Activated CD4-positive, alpha-beta T cell treated with anti-CD3 and anti-CD28 coated beads, Interleukin-2, amount 10 ng/mL, durations not matched to agents 7 days and 5 days (primary cell): ENCODE data around the gene SUPT6H. TPM values are rescaled to one million over a fixed set of nuclear protein-coding genes. Genes with fewer than 3 reads are reported as not detected.

Source experiments
- CTCF ChIA-PET: fragments of 350-600 bp; sonication (Branson Sonifier 250); formaldehyde crosslinking; loops from one replicate; lab custom pipeline; 2021; ENCODE audit warnings: antibody characterized with exemption; lab: Charles Lee
- POLR2A ChIA-PET: fragments of 350-600 bp; sonication (Branson Sonifier 250); formaldehyde crosslinking; loops from one replicate; lab custom pipeline; 2021; ENCODE audit warnings: antibody characterized with exemption; lab: Charles Lee
- DNase-seq: peaks from one replicate; pipeline ENCODE4 v3.0.0-alpha.2; 2020
- H3K27ac Mint-ChIP-seq: one replicate; pipeline ENCODE4 v1.8.0; 2021; ENCODE audit warnings: mild to moderate bottlenecking, moderate library complexity, mixed read lengths
- H3K27me3 Mint-ChIP-seq: one replicate; pipeline ENCODE4 v1.8.0; 2021; ENCODE audit warnings: mixed read lengths
- H3K36me3 Mint-ChIP-seq: one replicate; pipeline ENCODE4 v1.8.0; 2021; ENCODE audit warnings: low read depth, mixed read lengths
- H3K4me1 Mint-ChIP-seq: one replicate; pipeline ENCODE4 v1.8.0; 2021; ENCODE audit warnings: mixed read lengths
- H3K4me3 Mint-ChIP-seq: one replicate; pipeline ENCODE4 v1.8.0; 2021; ENCODE audit warnings: mild to moderate bottlenecking, moderate library complexity, mixed read lengths
- H3K9me3 Mint-ChIP-seq: one replicate; pipeline ENCODE4 v1.8.0; 2021; ENCODE audit warnings: mixed read lengths
- total RNA-seq, 2 experiments: library from RNA; stranded (reverse); gene quantifications; one replicate each; pipeline ENCODE4 v1.2.3, GENCODE V29; 2021

Gene SUPT6H
- total RNA-seq, 2 experiments from 2014 or later: 78.4 to 78.7 TPM

GRCh38 chr17:28626818-28627217 lies 35.2 kb upstream of the SUPT6H start:
- Mint-ChIP-seq H3K27ac (no peak overlapping the region), H3K9me3 (no peaks in the 10 kb centered on the region), H3K4me1 (no peaks in the 10 kb centered on the region), H3K4me3 (no peak overlapping the region), H3K27me3 (no peaks in the 10 kb centered on the region), H3K36me3 (peaks cover 44% of the 10 kb centered on the region)
- CTCF ChIA-PET: interaction anchor here (1.2 kb wide), 2 partner anchors 17 kb away, joined by 3 read pairs; no protein-coding TSS in a partner anchor
- DNase-seq: no peak
- POLR2A ChIA-PET: no interaction called here

GRCh38 chr17:28634206-28634865 lies 27.7 kb upstream of the SUPT6H start:
- Mint-ChIP-seq H3K27me3 (no peaks in the 10 kb centered on the region), H3K9me3 (no peaks in the 10 kb centered on the region), H3K4me1 (peaks cover 13% of the 10 kb centered on the region), H3K36me3 (peaks cover 76% of the 10 kb centered on the region), H3K4me3 (no peak overlapping the region), H3K27ac (no peak overlapping the region)
- POLR2A ChIA-PET: no interaction called here
- CTCF ChIA-PET: interaction anchor here (0.9 to 3.4 kb wide), 4 partner anchors 11 to 77 kb away, joined by 3 to 21 read pairs (median 4); partner anchors contain the start of genes BLTP2, PROCA1, SDF2 and SUPT6H
- DNase-seq: no peak

GRCh38 chr17:28635506-28635905 lies 26.5 kb upstream of the SUPT6H start:
- peaks cover 84% of the 10 kb centered on the region for H3K36me3 Mint-ChIP-seq

GRCh38 chr17:28641579-28641978 lies 20.4 kb upstream of the SUPT6H start:
- Mint-ChIP-seq H3K4me1 (peaks cover 36% of the 10 kb centered on the region), H3K27ac (no peak overlapping the region)
- POLR2A ChIA-PET: no interaction called here

More at GRCh38 chr17:28635506-28635905, 26.5 kb upstream of the SUPT6H start:
- Mint-ChIP-seq H3K4me1 (peaks cover 15% of the 10 kb centered on the region), H3K27ac (no peak overlapping the region), H3K27me3 (no peaks in the 10 kb centered on the region), H3K9me3 (no peaks in the 10 kb centered on the region), H3K4me3 (no peak overlapping the region)
- ChIA-PET POLR2A (no interaction called here), CTCF (interaction anchor here (0.9 to 3.4 kb wide), 3 partner anchors 10 to 267 kb away, joined by 3 to 21 read pairs (median 4); partner anchors contain the start of genes BLTP2 and DHRS13)
- no peak for DNase-seq

GRCh38 chr17:28643983-28644786 lies 17.8 kb upstream of the SUPT6H start:
- peak; percentile 39 for DNase-seq
- Mint-ChIP-seq H3K36me3 (peaks cover 53% of the 10 kb centered on the region), H3K4me3 (peak overlapping the region; percentile 90), H3K27ac (peak overlapping the region; percentile 90), H3K9me3 (no peaks in the 10 kb centered on the region), H3K27me3 (no peaks in the 10 kb centered on the region), H3K4me1 (peaks cover 39% of the 10 kb centered on the region)
- ChIA-PET POLR2A (interaction anchor here (1.0 to 2.0 kb wide), 3 partner anchors 17 to 67 kb away, joined by 3 to 8 read pairs (median 6); partner anchors contain the start of genes ALDOC, SDF2 and SUPT6H), CTCF (interaction anchor here (0.6 to 4.3 kb wide), 14 partner anchors 9 to 95 kb away, joined by 3 to 21 read pairs (median 5); partner anchors contain the start of genes NEK8, PIGS, SDF2 and SUPT6H)

More at GRCh38 chr17:28641579-28641978, 20.4 kb upstream of the SUPT6H start:
- no peak for DNase-seq
- H3K36me3 Mint-ChIP-seq: peaks cover 67% of the 10 kb centered on the region
- H3K4me3 Mint-ChIP-seq: no peak overlapping the region
- no peaks in the 10 kb centered on the region for H3K9me3 Mint-ChIP-seq
- no peaks in the 10 kb centered on the region for H3K27me3 Mint-ChIP-seq
- CTCF ChIA-PET: interaction anchor here (0.9 to 1.3 kb wide), 4 partner anchors 23 to 261 kb away, joined by 3 to 4 read pairs (median 3); no protein-coding TSS in a partner anchor

GRCh38 chr17:28644787-28645575 lies 17.0 kb upstream of the SUPT6H start, which contains the start of gene BLTP2:
Gene BLTP2 (minus strand): TSS chr17:28645158. CDS start chr17:28645056, 102 bp downstream.
- Mint-ChIP-seq H3K4me3 (peak within 1 kb of the TSS; percentile 90), H3K36me3 (peaks cover 47% of the 10 kb centered on the region), H3K9me3 (no peaks in the 10 kb centered on the region), H3K27me3 (no peaks in the 10 kb centered on the region), H3K27ac (peak within 1 kb of the TSS; percentile 94), H3K4me1 (peaks cover 39% of the 10 kb centered on the region)
- ChIA-PET POLR2A (interaction anchor here (1.2 to 2.0 kb wide), 2 partner anchors 16 to 68 kb away, joined by 3 to 8 read pairs; partner anchors contain the start of genes ALDOC, SDF2 and SUPT6H), CTCF (interaction anchor here (0.5 to 4.3 kb wide), 8 partner anchors 10 to 915 kb away, joined by 3 to 21 read pairs (median 4); partner anchors contain the start of genes NEK8, SDF2 and SUPT6H)
- peak; percentile 97 for DNase-seq

GRCh38 chr17:28645576-28645939 lies 16.4 kb upstream of the SUPT6H start:
- Mint-ChIP-seq H3K27me3 (no peaks in the 10 kb centered on the region), H3K4me3 (peak overlapping the region; percentile 90), H3K27ac (peak overlapping the region; percentile 94), H3K9me3 (no peaks in the 10 kb centered on the region), H3K36me3 (peaks cover 44% of the 10 kb centered on the region), H3K4me1 (peaks cover 37% of the 10 kb centered on the region)
- peak; percentile 10 for DNase-seq
- POLR2A ChIA-PET: interaction anchor here (1.2 to 2.0 kb wide), 2 partner anchors 16 to 68 kb away, joined by 3 to 8 read pairs; partner anchors contain the start of genes ALDOC, SDF2 and SUPT6H
- CTCF ChIA-PET: interaction anchor here (0.9 to 4.3 kb wide), 4 partner anchors 10 to 82 kb away, joined by 3 to 21 read pairs (median 10); partner anchors contain the start of genes NEK8, SDF2 and SUPT6H

GRCh38 chr17:28646039-28646754 lies 15.8 kb upstream of the SUPT6H start:
- Mint-ChIP-seq H3K4me1 (peaks cover 37% of the 10 kb centered on the region), H3K4me3 (peak overlapping the region; percentile 90), H3K36me3 (peaks cover 43% of the 10 kb centered on the region), H3K9me3 (no peaks in the 10 kb centered on the region), H3K27me3 (no peaks in the 10 kb centered on the region), H3K27ac (peak overlapping the region; percentile 94)
- CTCF ChIA-PET: interaction anchor here (0.8 to 4.3 kb wide), 9 partner anchors 10 to 471 kb away, joined by 3 to 21 read pairs (median 4); partner anchors contain the start of genes SDF2, SUPT6H and TLCD1
- no peak for DNase-seq
- POLR2A ChIA-PET: no interaction called here

- Mint-ChIP-seq H3K27me3 (no peaks in the 10 kb centered on the region), H3K9me3 (no peaks in the 10 kb centered on the region), H3K36me3 (peaks cover 37% of the 10 kb centered on the region), H3K4me1 (peaks cover 25% of the 10 kb centered on the region), H3K4me3 (no peak overlapping the region), H3K27ac (no peak overlapping the region)
- ChIA-PET POLR2A (no interaction called here), CTCF (interaction anchor here (1.2 to 1.9 kb wide), 5 partner anchors 8 to 56 kb away, joined by 3 to 16 read pairs (median 4); partner anchors contain the start of genes SDF2 and SUPT6H)
- DNase-seq: no peak
Measured at GRCh38 chr17:28648698-28649097, 13.3 kb upstream of the SUPT6H start.

GRCh38 chr17:28655160-28655559 lies 6.8 kb upstream of the SUPT6H start:
- POLR2A ChIA-PET: no interaction called here
- no peak overlapping the region for H3K27ac Mint-ChIP-seq
- H3K27me3 Mint-ChIP-seq: no peaks in the 10 kb centered on the region
- H3K36me3 Mint-ChIP-seq: peaks cover 37% of the 10 kb centered on the region
- no peak overlapping the region for H3K4me3 Mint-ChIP-seq
- CTCF ChIA-PET: interaction anchor here (0.6 to 3.4 kb wide), 3 partner anchors 12 to 462 kb away, joined by 3 to 12 read pairs (median 3); no protein-coding TSS in a partner anchor
- no peak for DNase-seq
- H3K4me1 Mint-ChIP-seq: peaks cover 13% of the 10 kb centered on the region
- H3K9me3 Mint-ChIP-seq: no peaks in the 10 kb centered on the region

- no peak for DNase-seq
- ChIA-PET POLR2A (no interaction called here), CTCF (interaction anchor here (0.6 to 3.4 kb wide), 4 partner anchors 10 to 53 kb away, joined by 3 to 12 read pairs (median 4); partner anchors contain the start of gene BLTP2)
- Mint-ChIP-seq H3K9me3 (no peaks in the 10 kb centered on the region), H3K4me1 (peaks cover 29% of the 10 kb centered on the region), H3K4me3 (no peak overlapping the region), H3K27me3 (no peaks in the 10 kb centered on the region), H3K27ac (no peak overlapping the region), H3K36me3 (peaks cover 36% of the 10 kb centered on the region)
Measured at GRCh38 chr17:28657756-28658155, 4.2 kb upstream of the SUPT6H start.
